GM12865 (cell line): Measurements from ENCODE around the gene PSMC3.

Source experiments
- DNase-seq: peaks from one replicate; pipeline ENCODE4 v3.0.0; 2010; ENCODE audit warnings: low read depth
- H3K4me3 ChIP-seq: 2 replicates; pipeline ENCODE4 v1.5.1; 2011; ENCODE audit warnings: mild to moderate bottlenecking, low read depth, low read length, control low read depth
- CTCF ChIP-seq: IDR thresholded peaks from 2 replicates; pipeline ENCODE4 v1.5.1; 2011; ENCODE audit warnings: low read length, control low read depth, low read depth, inconsistent platforms; ENCODE audit not compliant: insufficient read depth; ENCODE audit errors: missing control alignments

The PSMC3 gene

GRCh38 chr11:47443817-47444216 lies 17.6 kb upstream of the PSMC3 start:
- no peak for TF ChIP-seq CTCF
- H3K4me3 ChIP-seq = no peak overlapping the region
- no peak for DNase-seq

GRCh38 chr11:47443028-47443700 lies 16.9 kb upstream of the PSMC3 start:
- H3K4me3 ChIP-seq = no peak overlapping the region
- TF ChIP-seq CTCF = no peak
- no peak for DNase-seq

- no peak for TF ChIP-seq CTCF
- no peak for DNase-seq
- no peak overlapping the region for H3K4me3 ChIP-seq
Measured at GRCh38 chr11:47442514-47442913, 16.3 kb upstream of the PSMC3 start.

GRCh38 chr11:47441421-47441820 lies 15.2 kb upstream of the PSMC3 start:
- TF ChIP-seq CTCF = no peak
- no peak for DNase-seq
- H3K4me3 ChIP-seq = no peak overlapping the region

GRCh38 chr11:47440054-47440476 lies 13.8 kb upstream of the PSMC3 start:
- no peak for TF ChIP-seq CTCF
- no peak for DNase-seq
- no peak overlapping the region for H3K4me3 ChIP-seq

GRCh38 chr11:47438721-47439120 lies 12.5 kb upstream of the PSMC3 start:
- no peak for TF ChIP-seq CTCF
- no peak for DNase-seq
- H3K4me3 ChIP-seq = no peak overlapping the region

GRCh38 chr11:47437746-47438418 lies 11.6 kb upstream of the PSMC3 start:
- H3K4me3 ChIP-seq = no peak overlapping the region
- no peak for DNase-seq
- TF ChIP-seq CTCF = no peak
